ENCODE measurements around the gene SRSF11.

DNA sequence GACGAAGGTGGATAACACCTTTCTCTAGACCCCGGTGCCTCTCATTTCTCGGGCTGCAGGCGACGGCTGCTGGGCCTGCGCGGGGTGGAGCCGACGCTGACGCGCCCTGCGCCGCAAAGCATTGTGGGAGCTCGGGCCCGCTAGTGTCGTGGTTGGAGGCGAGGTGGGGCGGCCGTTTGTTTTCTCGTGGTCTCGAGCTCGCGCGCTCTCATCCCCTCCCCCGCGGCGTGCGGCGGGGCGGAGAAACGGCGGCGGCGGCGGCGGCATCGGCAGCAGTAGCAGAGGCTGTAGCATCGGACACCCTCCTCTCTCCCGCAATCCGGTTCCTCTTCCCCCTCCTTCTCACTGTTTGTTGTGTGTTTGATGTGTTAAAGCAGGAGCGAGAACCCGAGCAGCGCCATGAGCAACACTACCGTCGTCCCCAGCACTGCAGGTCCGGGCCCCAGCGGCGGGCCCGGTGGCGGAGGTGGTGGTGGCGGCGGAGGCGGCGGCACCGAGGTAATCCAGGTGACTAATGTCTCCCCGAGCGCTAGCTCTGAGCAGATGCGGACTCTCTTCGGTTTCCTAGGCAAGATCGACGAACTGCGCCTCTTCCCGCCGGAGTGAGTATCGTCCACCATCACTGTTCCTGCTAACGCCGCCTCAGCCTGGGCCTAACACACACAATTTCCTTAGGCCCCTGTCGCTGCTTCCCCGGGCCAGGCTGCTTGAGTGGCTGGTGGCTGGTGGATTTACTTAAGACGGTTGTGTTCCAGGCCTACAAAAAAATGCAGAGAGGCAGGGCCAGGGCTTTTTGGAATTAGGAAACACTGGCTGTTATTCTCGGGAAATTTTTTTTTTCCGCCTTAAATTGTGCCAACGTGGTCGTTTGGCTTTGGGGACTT, at the start of gene SRSF11:
- TF ChIP-seq POLR2A (IDR thresholded peaks at IDR 0.05; ENCODE audit: low read depth, low read length) (peak; percentile 84), SPI1 (IDR thresholded peaks at IDR 0.05; ENCODE audit: low read depth, low read length) (no peak), TAF1 (IDR thresholded peaks at IDR 0.05; ENCODE audit: low read depth, low read length) (peak; percentile 67), POLR2AphosphoS5 (IDR thresholded peaks at IDR 0.05; ENCODE audit: low read depth, low read length) (peak; percentile 92)
